Esophagus muscularis mucosa (tissue), 4 donors: ENCODE data around the gene MAP3K14. TPM values are rescaled to one million over a fixed set of nuclear protein-coding genes. Genes with fewer than 3 reads are reported as not detected.

ENCODE experiments used
- DNase-seq: peaks from one replicate; pipeline ENCODE4 v3.0.0-alpha.2; 2017; ENCODE audit errors: extremely low spot score
- H3K27ac ChIP-seq, 4 donors: fragments of 200-600 bp; sonication (generic); replicated peaks in 1 of 4; 1 replicate in 3 of 4; 2 replicates in 1 of 4; pipeline ENCODE4 v1.5.1; 2016 to 2019; ENCODE audit warnings: mild to moderate bottlenecking in 1 of 4
- H3K27me3 ChIP-seq, 4 donors: fragments of 200-600 bp; sonication (generic); one replicate each; pipeline versions ENCODE4 v1.5.1 to v1.6.0; 2016 to 2019
- H3K36me3 ChIP-seq, 4 donors: fragments of 200-600 bp; sonication (generic); one replicate each; pipeline ENCODE4 v1.5.1; 2016 to 2019
- H3K4me1 ChIP-seq, 4 donors: fragments of 200-600 bp; sonication (generic); one replicate each; pipeline ENCODE4 v1.5.1; 2016 to 2019
- H3K4me3 ChIP-seq, 4 donors: fragments of 200-600 bp; sonication (generic); 1 replicate in 2 of 4; 2 replicates in 2 of 4; pipeline ENCODE4 v1.5.1; 2016 to 2019; ENCODE audit warnings: mild to moderate bottlenecking in 4 of 4, moderate library complexity in 1 of 4
- H3K9me3 ChIP-seq, 4 donors: fragments of 200-600 bp; sonication (generic); 1 replicate in 3 of 4; 2 replicates in 1 of 4; pipeline ENCODE4 v1.5.1; 2016 to 2019
- CTCF ChIP-seq, 3 experiments: fragments of 200-600 bp in 2 of 3; fragments of 450-650 bp in 1 of 3; sonication (generic) in 2 of 3; IDR thresholded peaks; one replicate each; pipeline ENCODE4 v1.5.1; 2017 to 2019; ENCODE audit warnings: antibody characterized with exemption in 3 of 3, mild to moderate bottlenecking in 2 of 3, moderate library complexity in 1 of 3
- EP300 ChIP-seq: sonication (generic); formaldehyde crosslinking; IDR thresholded peaks from one replicate; pipeline ENCODE4 v1.6.1; 2017; ENCODE audit warnings: antibody characterized with exemption
- POLR2A ChIP-seq: fragments of 450-650 bp; IDR thresholded peaks from one replicate; pipeline ENCODE4 v1.6.1; 2017; ENCODE audit warnings: antibody characterized with exemption, moderate library complexity, mild to moderate bottlenecking, low read depth
- POLR2AphosphoS5 ChIP-seq, 2 donors: sonication (generic); formaldehyde crosslinking; IDR thresholded peaks; one replicate each; pipeline ENCODE4 v1.6.1; 2017; ENCODE audit warnings: antibody characterized with exemption in 2 of 2
- WGBS: methylation state at CpG from one replicate; pipeline ENCODE4 v1.1.5; 2018; 5-methylcytosine and 5-hydroxymethylcytosine counted together
- intact Hi-C: fragments of 100-400 bp; cut with DNase I; formaldehyde crosslinking; loops from one replicate; pipeline ENCODE4 v1.15.1; 2023
- total RNA-seq, 4 donors: library from RNA; depleted of rRNA; stranded (reverse); fragments of >200 nt; gene quantifications; one replicate each; pipeline versions ENCODE4 v1.1.0 to v1.2.1, GENCODE V29; 2016

MAP3K14 gene
- total RNA-seq, 4 donors from 2014 or later, result 7.8 to 26.5 (median 10.6) TPM

- peaks cover 6 to 20% (median 11%) of the 10 kb centered on the region in 4 donors for H3K36me3 ChIP-seq
- TF ChIP-seq CTCF (IDR thresholded peaks at IDR 0.05) (peak in 1 of 3 experiments; percentile 3), POLR2AphosphoS5 (IDR thresholded peaks at IDR 0.05) (peak; percentile 52 to 75), POLR2A (no peak), EP300 (no peak)
- intact Hi-C loops, result no loop called here
- peaks cover 98 to 100% (median 100%) of the 10 kb centered on the region in 4 donors for H3K4me1 ChIP-seq
- 33% methylated on average over 8 of the region's 10 CpGs for WGBS
- no peak overlapping the region for H3K4me3 ChIP-seq
- no peaks in the 10 kb centered on the region for H3K9me3 ChIP-seq
- peak; percentile 95 for DNase-seq
- no peaks in the 10 kb centered on the region for H3K27me3 ChIP-seq
- H3K27ac ChIP-seq, result peak overlapping the region; percentile 79 to 99 (median 84)
Measured at GRCh38 chr17:45293413-45294211, 23.2 kb downstream of the MAP3K14 start.

GRCh38 chr17:45292696-45293412 is 24.0 kb downstream of the MAP3K14 start:
- intact Hi-C loops, result no loop called here
- H3K4me3 ChIP-seq, result no peak overlapping the region
- 54% methylated on average over 12 of the region's 12 CpGs for whole genome bisulfite sequencing
- peaks cover 6 to 23% (median 15%) of the 10 kb centered on the region in 4 donors for H3K36me3 ChIP-seq
- TF ChIP-seq EP300, result no peak
- TF ChIP-seq POLR2AphosphoS5 (IDR thresholded peaks at IDR 0.05), result no peak
- TF ChIP-seq CTCF (IDR thresholded peaks at IDR 0.05), result no peak
- TF ChIP-seq POLR2A, result no peak
- H3K27ac ChIP-seq, result peak overlapping the region; percentile 79 to 99 (median 84)
- no peaks in the 10 kb centered on the region for H3K9me3 ChIP-seq
- H3K27me3 ChIP-seq, result no peaks in the 10 kb centered on the region
- no peak for DNase-seq
- H3K4me1 ChIP-seq, result peaks cover 98 to 100% (median 100%) of the 10 kb centered on the region in 4 donors

- H3K4me3 ChIP-seq, result no peak overlapping the region
- DNase-seq, result no peak
- no peaks in the 10 kb centered on the region for H3K27me3 ChIP-seq
- no peak for TF ChIP-seq POLR2A
- TF ChIP-seq CTCF (IDR thresholded peaks at IDR 0.05), result no peak
- TF ChIP-seq POLR2AphosphoS5 (IDR thresholded peaks at IDR 0.05), result no peak
- no peak for TF ChIP-seq EP300
- 57% methylated on average over 5 of the region's 5 CpGs for WGBS
- peaks cover 90 to 100% (median 100%) of the 10 kb centered on the region in 4 donors for H3K4me1 ChIP-seq
- peak overlapping the region; percentile 79 to 99 (median 84) for H3K27ac ChIP-seq
- intact Hi-C loops, result no loop called here
- no peaks in the 10 kb centered on the region for H3K9me3 ChIP-seq
- peaks cover 6 to 39% (median 27%) of the 10 kb centered on the region in 4 donors for H3K36me3 ChIP-seq
Measured at GRCh38 chr17:45291171-45291805, 25.5 kb downstream of the MAP3K14 start.

- DNase-seq, result no peak
- 85% methylated on average over 11 of the region's 11 CpGs for WGBS
- no peaks in the 10 kb centered on the region for H3K27me3 ChIP-seq
- TF ChIP-seq CTCF (IDR thresholded peaks at IDR 0.05) (no peak), EP300 (no peak), POLR2AphosphoS5 (IDR thresholded peaks at IDR 0.05) (no peak), POLR2A (no peak)
- intact Hi-C loops, result no loop called here
- peak overlapping the region; percentile 79 to 99 (median 84) for H3K27ac ChIP-seq
- H3K9me3 ChIP-seq, result no peaks in the 10 kb centered on the region
- H3K4me1 ChIP-seq, result peaks cover 81 to 98% (median 95%) of the 10 kb centered on the region in 4 donors
- peaks cover 6 to 49% (median 35%) of the 10 kb centered on the region in 4 donors for H3K36me3 ChIP-seq
- H3K4me3 ChIP-seq, result no peak overlapping the region
Measured at GRCh38 chr17:45290269-45290765, 26.5 kb downstream of the MAP3K14 start.
